ENCODE results near the gene ADAMTS12. TPM values are rescaled to one million over a fixed set of nuclear protein-coding genes. Genes with fewer than 3 reads are reported as not detected.

The ADAMTS12 gene
- total RNA-seq, 1 donor = 6.9 TPM

- Histone ChIP-seq H3K4me2 (ENCODE audit: insufficient read depth, low read length) (no peak overlapping the region), H3K9me3 (ENCODE audit: low read depth, low read length) (no peaks in the 10 kb centered on the region), H3K36me3 (ENCODE audit: insufficient read depth, low read length) (no peaks in the 10 kb centered on the region), H3K79me2 (ENCODE audit: insufficient read depth, low read length) (peaks cover 48% of the 10 kb centered on the region), H4K20me1 (ENCODE audit: insufficient read depth, low read length) (no peaks in the 10 kb centered on the region), H3K4me1 (ENCODE audit: insufficient read depth, low read length) (peaks cover 51% of the 10 kb centered on the region), H3K27me3 (ENCODE audit: insufficient read depth, low read length) (no peaks in the 10 kb centered on the region), H2AFZ (ENCODE audit: low read length) (no peak overlapping the region), H3K4me3 (ENCODE audit: insufficient read depth, low read length) (no peak overlapping the region), H3K27ac (ENCODE audit: low read depth, low read length) (peak overlapping the region; percentile 6)
- TF ChIP-seq CTCF (IDR thresholded peaks at IDR 0.05; ENCODE audit: extremely low read depth, low read depth, low read length) = no peak
- no peak for DNase-seq (ENCODE audit: insufficient read length, low spot score, missing footprints)
Measured at GRCh38 chr5:33829430-33829829, 62.4 kb downstream of the ADAMTS12 start.

DNA sequence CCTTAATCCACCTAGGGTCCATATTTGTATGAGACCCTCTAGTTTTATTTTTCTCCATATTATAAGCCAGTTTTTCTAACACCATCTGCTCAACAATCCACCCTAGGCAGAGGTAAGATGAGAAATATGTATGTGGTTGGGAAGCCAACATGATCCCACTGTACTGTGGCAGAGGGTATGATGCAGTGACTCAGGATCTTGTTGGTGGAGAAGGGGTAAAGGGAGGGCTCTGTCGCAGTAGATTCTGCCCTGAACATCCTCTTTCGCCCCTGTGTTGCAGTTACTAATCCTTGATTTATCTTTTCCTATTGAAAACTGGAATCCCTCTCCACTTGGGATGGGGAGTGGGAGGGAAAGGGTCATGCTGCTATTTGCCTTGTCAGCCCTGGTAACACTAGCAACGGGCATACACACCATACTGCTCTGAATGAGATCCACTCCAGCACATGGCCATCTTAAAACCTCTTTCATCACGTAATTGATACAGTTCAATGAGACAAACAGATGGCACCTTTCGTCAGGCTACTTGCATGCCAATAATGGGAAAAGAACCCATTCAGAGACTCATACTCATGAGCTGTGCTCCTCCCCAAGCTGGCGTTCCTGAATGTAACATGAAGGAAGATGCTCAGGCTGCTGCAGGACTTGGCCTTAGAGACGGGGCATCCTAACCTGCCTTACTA is 63.0 kb downstream of the ADAMTS12 start:
- H3K4me1 ChIP-seq (ENCODE audit: insufficient read depth, low read length) = peaks cover 50% of the 10 kb centered on the region

GRCh38 chr5:33827885-33828284 is 63.9 kb downstream of the ADAMTS12 start:
- Histone ChIP-seq H3K27me3 (ENCODE audit: insufficient read depth, low read length) (no peaks in the 10 kb centered on the region), H3K27ac (ENCODE audit: low read depth, low read length) (peak overlapping the region; percentile 26), H3K36me3 (ENCODE audit: insufficient read depth, low read length) (no peaks in the 10 kb centered on the region), H3K79me2 (ENCODE audit: insufficient read depth, low read length) (peaks cover 52% of the 10 kb centered on the region), H3K4me3 (ENCODE audit: insufficient read depth, low read length) (no peak overlapping the region), H4K20me1 (ENCODE audit: insufficient read depth, low read length) (no peaks in the 10 kb centered on the region), H3K4me2 (ENCODE audit: insufficient read depth, low read length) (no peak overlapping the region), H3K9me3 (ENCODE audit: low read depth, low read length) (no peaks in the 10 kb centered on the region), H2AFZ (ENCODE audit: low read length) (no peak overlapping the region), H3K4me1 (ENCODE audit: insufficient read depth, low read length) (peaks cover 42% of the 10 kb centered on the region)
- no peak for TF ChIP-seq CTCF (IDR thresholded peaks at IDR 0.05; ENCODE audit: extremely low read depth, low read depth, low read length)
- DNase-seq (ENCODE audit: insufficient read length, low spot score, missing footprints) = no peak

More for the DNA sequence above, 63.0 kb downstream of the ADAMTS12 start:
- DNase-seq (ENCODE audit: insufficient read length, low spot score, missing footprints) = no peak
- no peak for TF ChIP-seq CTCF (IDR thresholded peaks at IDR 0.05; ENCODE audit: extremely low read depth, low read depth, low read length)
- H3K27me3 ChIP-seq (ENCODE audit: insufficient read depth, low read length) = no peaks in the 10 kb centered on the region
- peaks cover 47% of the 10 kb centered on the region for H3K79me2 ChIP-seq (ENCODE audit: insufficient read depth, low read length)
- no peak overlapping the region for H3K4me2 ChIP-seq (ENCODE audit: insufficient read depth, low read length)
- no peaks in the 10 kb centered on the region for H3K9me3 ChIP-seq (ENCODE audit: low read depth, low read length)
- H3K4me3 ChIP-seq (ENCODE audit: insufficient read depth, low read length) = no peak overlapping the region
- no peaks in the 10 kb centered on the region for H3K36me3 ChIP-seq (ENCODE audit: insufficient read depth, low read length)
- peak overlapping the region; percentile 26 for H3K27ac ChIP-seq (ENCODE audit: low read depth, low read length)
- H4K20me1 ChIP-seq (ENCODE audit: insufficient read depth, low read length) = no peaks in the 10 kb centered on the region
- no peak overlapping the region for H2AFZ ChIP-seq (ENCODE audit: low read length)

DNA sequence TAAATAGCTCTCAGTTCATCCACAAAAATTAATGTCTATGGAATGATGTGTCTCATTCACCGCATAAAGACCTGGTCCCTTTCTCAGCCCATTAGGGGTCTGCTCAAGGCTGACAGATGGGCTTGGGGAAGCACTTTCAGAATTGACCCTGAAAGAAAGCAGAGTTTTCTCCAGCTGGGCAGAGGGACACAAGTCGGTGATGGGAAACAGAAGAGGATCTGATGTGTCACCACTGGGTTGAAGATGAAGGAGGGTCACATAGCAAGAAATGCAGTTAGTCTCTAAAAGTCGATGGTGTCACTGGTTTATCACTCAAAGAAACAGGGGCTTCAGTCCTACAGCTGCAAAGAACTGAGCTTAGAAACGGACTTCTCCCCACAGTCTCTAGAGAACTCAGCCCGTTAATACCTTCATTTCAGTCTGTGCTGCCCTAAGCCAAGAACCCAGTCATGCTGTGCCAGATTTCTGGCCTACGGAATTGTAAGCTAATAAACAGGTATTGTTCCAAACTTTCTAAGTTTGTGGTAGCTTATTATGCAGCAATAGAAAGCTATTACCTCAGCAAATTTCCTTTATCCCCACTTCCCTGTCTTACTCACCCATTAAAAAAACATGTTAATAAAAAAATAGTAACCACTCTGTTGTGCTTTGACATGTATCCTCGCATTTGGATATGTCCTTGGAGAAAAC is 64.6 kb downstream of the ADAMTS12 start:
- Histone ChIP-seq H3K36me3 (ENCODE audit: insufficient read depth, low read length) (no peaks in the 10 kb centered on the region), H3K4me1 (ENCODE audit: insufficient read depth, low read length) (peaks cover 34% of the 10 kb centered on the region), H3K9me3 (ENCODE audit: low read depth, low read length) (no peaks in the 10 kb centered on the region), H3K79me2 (ENCODE audit: insufficient read depth, low read length) (peaks cover 51% of the 10 kb centered on the region), H3K4me3 (ENCODE audit: insufficient read depth, low read length) (no peak overlapping the region), H4K20me1 (ENCODE audit: insufficient read depth, low read length) (no peaks in the 10 kb centered on the region), H2AFZ (ENCODE audit: low read length) (no peak overlapping the region), H3K4me2 (ENCODE audit: insufficient read depth, low read length) (no peak overlapping the region), H3K27ac (ENCODE audit: low read depth, low read length) (peak overlapping the region; percentile 26), H3K27me3 (ENCODE audit: insufficient read depth, low read length) (no peaks in the 10 kb centered on the region)
- no peak for DNase-seq (ENCODE audit: insufficient read length, low spot score, missing footprints)
- no peak for TF ChIP-seq CTCF (IDR thresholded peaks at IDR 0.05; ENCODE audit: extremely low read depth, low read depth, low read length)
